ENCODE results near the gene AGXT2. TPM values are rescaled to one million over a fixed set of nuclear protein-coding genes. Genes with fewer than 3 reads are reported as not detected.

The AGXT2 gene
- total and polyA plus RNA-seq, 4 donors: 49.4 to 67.9 (median 50.6) TPM

DNA sequence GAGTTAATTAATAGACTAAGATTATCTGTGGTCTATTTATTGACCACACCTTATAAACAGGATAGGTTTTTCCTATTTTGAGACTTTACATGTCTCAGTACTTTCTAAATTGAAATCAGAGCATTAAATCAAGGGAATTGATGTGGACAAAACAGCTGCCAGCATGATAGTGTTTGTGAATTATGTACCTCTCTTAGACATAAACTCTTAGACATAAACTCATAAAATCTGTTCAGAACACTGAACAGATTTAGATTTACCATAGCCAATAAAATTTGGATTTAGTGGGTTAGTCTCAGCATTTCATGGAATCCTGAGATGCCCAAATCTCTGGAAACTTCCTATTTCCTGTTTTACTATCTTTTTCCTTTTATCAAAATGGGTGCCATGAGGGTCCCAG is 11.5 kb upstream of the AGXT2 start:
- no peak overlapping the region for H3K9ac ChIP-seq (ENCODE audit: low read depth in 1 of 2, low read length in 2 of 2)
- H3K4me3 ChIP-seq (ENCODE audit: low read depth in 1 of 3, low read length in 3 of 3): no peak overlapping the region

DNA sequence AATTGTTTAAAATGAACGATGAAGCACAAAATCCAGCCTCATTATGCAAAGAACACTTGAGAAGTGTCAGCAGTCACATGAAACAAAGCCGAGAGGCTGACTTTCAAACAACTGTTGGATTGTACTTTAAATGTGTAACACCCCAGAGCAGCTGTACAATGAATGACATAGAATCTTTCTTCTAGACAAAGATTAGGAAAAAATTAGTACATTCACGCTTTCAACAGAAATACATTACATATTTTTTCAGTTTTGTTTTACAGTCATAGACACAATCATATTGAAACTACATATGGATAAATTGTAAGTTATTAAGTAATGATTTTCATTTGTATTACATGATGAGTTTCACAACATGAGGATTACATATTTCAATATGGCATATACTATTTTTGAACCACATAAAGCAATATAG is 10.6 kb upstream of the AGXT2 start:
- DNase-seq (ENCODE audit: low spot score): no peak

More for the DNA sequence above, 11.5 kb upstream of the AGXT2 start:
- H3K9me3 ChIP-seq (ENCODE audit: control insufficient read depth in 4 of 4, low read length in 3 of 4): no peaks in the 10 kb centered on the region
- no peak for DNase-seq (ENCODE audit: low spot score)
- H3K36me3 ChIP-seq (ENCODE audit: control insufficient read depth in 4 of 4, insufficient read depth in 3 of 4, low read depth in 1 of 4, low read length in 3 of 4): peaks cover 0 to 2% (median 0%) of the 10 kb centered on the region in 4 donors
- no peaks in the 10 kb centered on the region for H3K27me3 ChIP-seq (ENCODE audit: control insufficient read depth in 4 of 4, insufficient read depth in 4 of 4, low read length in 3 of 4)
- H3K27ac ChIP-seq (ENCODE audit: low read depth in 1 of 2, low read length in 2 of 2): no peak overlapping the region
- no peak for TF ChIP-seq EGR1 (IDR thresholded peaks at IDR 0.05; ENCODE audit: low read depth in 2 of 2)
- TF ChIP-seq, protein P1, sequence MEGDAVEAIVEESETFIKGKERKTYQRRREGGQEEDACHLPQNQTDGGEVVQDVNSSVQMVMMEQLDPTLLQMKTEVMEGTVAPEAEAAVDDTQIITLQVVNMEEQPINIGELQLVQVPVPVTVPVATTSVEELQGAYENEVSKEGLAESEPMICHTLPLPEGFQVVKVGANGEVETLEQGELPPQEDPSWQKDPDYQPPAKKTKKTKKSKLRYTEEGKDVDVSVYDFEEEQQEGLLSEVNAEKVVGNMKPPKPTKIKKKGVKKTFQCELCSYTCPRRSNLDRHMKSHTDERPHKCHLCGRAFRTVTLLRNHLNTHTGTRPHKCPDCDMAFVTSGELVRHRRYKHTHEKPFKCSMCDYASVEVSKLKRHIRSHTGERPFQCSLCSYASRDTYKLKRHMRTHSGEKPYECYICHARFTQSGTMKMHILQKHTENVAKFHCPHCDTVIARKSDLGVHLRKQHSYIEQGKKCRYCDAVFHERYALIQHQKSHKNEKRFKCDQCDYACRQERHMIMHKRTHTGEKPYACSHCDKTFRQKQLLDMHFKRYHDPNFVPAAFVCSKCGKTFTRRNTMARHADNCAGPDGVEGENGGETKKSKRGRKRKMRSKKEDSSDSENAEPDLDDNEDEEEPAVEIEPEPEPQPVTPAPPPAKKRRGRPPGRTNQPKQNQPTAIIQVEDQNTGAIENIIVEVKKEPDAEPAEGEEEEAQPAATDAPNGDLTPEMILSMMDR (IDR thresholded peaks at IDR 0.05; ENCODE audit: low read depth, low read length, missing input control): no peak
- TF ChIP-seq, protein P2, sequence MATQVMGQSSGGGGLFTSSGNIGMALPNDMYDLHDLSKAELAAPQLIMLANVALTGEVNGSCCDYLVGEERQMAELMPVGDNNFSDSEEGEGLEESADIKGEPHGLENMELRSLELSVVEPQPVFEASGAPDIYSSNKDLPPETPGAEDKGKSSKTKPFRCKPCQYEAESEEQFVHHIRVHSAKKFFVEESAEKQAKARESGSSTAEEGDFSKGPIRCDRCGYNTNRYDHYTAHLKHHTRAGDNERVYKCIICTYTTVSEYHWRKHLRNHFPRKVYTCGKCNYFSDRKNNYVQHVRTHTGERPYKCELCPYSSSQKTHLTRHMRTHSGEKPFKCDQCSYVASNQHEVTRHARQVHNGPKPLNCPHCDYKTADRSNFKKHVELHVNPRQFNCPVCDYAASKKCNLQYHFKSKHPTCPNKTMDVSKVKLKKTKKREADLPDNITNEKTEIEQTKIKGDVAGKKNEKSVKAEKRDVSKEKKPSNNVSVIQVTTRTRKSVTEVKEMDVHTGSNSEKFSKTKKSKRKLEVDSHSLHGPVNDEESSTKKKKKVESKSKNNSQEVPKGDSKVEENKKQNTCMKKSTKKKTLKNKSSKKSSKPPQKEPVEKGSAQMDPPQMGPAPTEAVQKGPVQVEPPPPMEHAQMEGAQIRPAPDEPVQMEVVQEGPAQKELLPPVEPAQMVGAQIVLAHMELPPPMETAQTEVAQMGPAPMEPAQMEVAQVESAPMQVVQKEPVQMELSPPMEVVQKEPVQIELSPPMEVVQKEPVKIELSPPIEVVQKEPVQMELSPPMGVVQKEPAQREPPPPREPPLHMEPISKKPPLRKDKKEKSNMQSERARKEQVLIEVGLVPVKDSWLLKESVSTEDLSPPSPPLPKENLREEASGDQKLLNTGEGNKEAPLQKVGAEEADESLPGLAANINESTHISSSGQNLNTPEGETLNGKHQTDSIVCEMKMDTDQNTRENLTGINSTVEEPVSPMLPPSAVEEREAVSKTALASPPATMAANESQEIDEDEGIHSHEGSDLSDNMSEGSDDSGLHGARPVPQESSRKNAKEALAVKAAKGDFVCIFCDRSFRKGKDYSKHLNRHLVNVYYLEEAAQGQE (IDR thresholded peaks at IDR 0.05): no peak
- TF ChIP-seq, protein P3, sequence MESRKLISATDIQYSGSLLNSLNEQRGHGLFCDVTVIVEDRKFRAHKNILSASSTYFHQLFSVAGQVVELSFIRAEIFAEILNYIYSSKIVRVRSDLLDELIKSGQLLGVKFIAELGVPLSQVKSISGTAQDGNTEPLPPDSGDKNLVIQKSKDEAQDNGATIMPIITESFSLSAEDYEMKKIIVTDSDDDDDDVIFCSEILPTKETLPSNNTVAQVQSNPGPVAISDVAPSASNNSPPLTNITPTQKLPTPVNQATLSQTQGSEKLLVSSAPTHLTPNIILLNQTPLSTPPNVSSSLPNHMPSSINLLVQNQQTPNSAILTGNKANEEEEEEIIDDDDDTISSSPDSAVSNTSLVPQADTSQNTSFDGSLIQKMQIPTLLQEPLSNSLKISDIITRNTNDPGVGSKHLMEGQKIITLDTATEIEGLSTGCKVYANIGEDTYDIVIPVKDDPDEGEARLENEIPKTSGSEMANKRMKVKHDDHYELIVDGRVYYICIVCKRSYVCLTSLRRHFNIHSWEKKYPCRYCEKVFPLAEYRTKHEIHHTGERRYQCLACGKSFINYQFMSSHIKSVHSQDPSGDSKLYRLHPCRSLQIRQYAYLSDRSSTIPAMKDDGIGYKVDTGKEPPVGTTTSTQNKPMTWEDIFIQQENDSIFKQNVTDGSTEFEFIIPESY (IDR thresholded peaks at IDR 0.05): no peak
- no peak for TF ChIP-seq TAF1 (conservative IDR thresholded peaks at IDR 0.05)
- TF ChIP-seq HNF4A (conservative IDR thresholded peaks at IDR 0.05): no peak
- TF ChIP-seq RXRA (IDR thresholded peaks at IDR 0.05): no peak
- TF ChIP-seq, protein P4, sequence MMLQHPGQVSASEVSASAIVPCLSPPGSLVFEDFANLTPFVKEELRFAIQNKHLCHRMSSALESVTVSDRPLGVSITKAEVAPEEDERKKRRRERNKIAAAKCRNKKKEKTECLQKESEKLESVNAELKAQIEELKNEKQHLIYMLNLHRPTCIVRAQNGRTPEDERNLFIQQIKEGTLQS (IDR thresholded peaks at IDR 0.05): no peak
- TF ChIP-seq JUND (IDR thresholded peaks at IDR 0.05): no peak
- no peak for TF ChIP-seq SP1 (IDR thresholded peaks at IDR 0.05)
- TF ChIP-seq NR2F2 (IDR thresholded peaks at IDR 0.05): no peak
- TF ChIP-seq HNF4G (IDR thresholded peaks at IDR 0.05): no peak
- TF ChIP-seq RAD21 (IDR thresholded peaks at IDR 0.05): no peak
- peaks cover 8 to 41% (median 37%) of the 10 kb centered on the region in 4 donors for H3K4me1 ChIP-seq (ENCODE audit: control insufficient read depth in 4 of 4, insufficient read depth in 4 of 4, low read length in 3 of 4)

More for the DNA sequence above, 10.6 kb upstream of the AGXT2 start:
- TF ChIP-seq, protein P5, sequence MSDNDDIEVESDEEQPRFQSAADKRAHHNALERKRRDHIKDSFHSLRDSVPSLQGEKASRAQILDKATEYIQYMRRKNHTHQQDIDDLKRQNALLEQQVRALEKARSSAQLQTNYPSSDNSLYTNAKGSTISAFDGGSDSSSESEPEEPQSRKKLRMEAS (IDR thresholded peaks at IDR 0.05): no peak
- TF ChIP-seq JUND (IDR thresholded peaks at IDR 0.05) (no peak), RXRA (IDR thresholded peaks at IDR 0.05) (no peak), HNF4G (IDR thresholded peaks at IDR 0.05) (no peak), YY1 (IDR thresholded peaks at IDR 0.05) (no peak), HNF4A (conservative IDR thresholded peaks at IDR 0.05) (no peak)
- TF ChIP-seq, protein P1 (IDR thresholded peaks at IDR 0.05; ENCODE audit: low read depth, low read length, missing input control): no peak
- TF ChIP-seq, protein P4 (IDR thresholded peaks at IDR 0.05): no peak
- no peak overlapping the region for H3K9ac ChIP-seq (ENCODE audit: low read depth in 1 of 2, low read length in 2 of 2)
- no peaks in the 10 kb centered on the region for H3K27me3 ChIP-seq (ENCODE audit: control insufficient read depth in 4 of 4, insufficient read depth in 4 of 4, low read length in 3 of 4)
- no peaks in the 10 kb centered on the region for H3K9me3 ChIP-seq (ENCODE audit: control insufficient read depth in 4 of 4, low read length in 3 of 4)
- H3K4me1 ChIP-seq (ENCODE audit: control insufficient read depth in 4 of 4, insufficient read depth in 4 of 4, low read length in 3 of 4): peaks cover 8 to 33% (median 29%) of the 10 kb centered on the region in 4 donors
- H3K36me3 ChIP-seq (ENCODE audit: control insufficient read depth in 4 of 4, insufficient read depth in 3 of 4, low read depth in 1 of 4, low read length in 3 of 4): peaks cover 0 to 2% (median 0%) of the 10 kb centered on the region in 4 donors
- H3K27ac ChIP-seq (ENCODE audit: low read depth in 1 of 2, low read length in 2 of 2): no peak overlapping the region
- WGBS: 85% methylated on average over 3 of the region's 3 CpGs
- no peak overlapping the region for H3K4me3 ChIP-seq (ENCODE audit: low read depth in 1 of 3, low read length in 3 of 3)
